Natural killer cell (primary cell): ENCODE results near the gene HS3ST2. TPM values are rescaled to one million over a fixed set of nuclear protein-coding genes. Genes with fewer than 3 reads are reported as not detected.

ENCODE experiments used
- ATAC-seq, 3 donors: fragments of 150-1000 bp in 2 of 3; fragments of 200-7000 bp in 1 of 3; cut with Tn5 transposase; 1 replicate in 1 of 3; 2 replicates in 2 of 3; pipeline ENCODE4 v1.10.0; 2021; ENCODE audit warnings: mild to moderate bottlenecking in 2 of 3, moderate library complexity in 2 of 3
- DNase-seq, 2 donors: peaks; one replicate each; pipeline versions ENCODE4 v3.0.0 to v3.0.0-alpha.2; 2013 to 2021; ENCODE audit warnings: mixed read lengths in 1 of 2
- H3K27ac ChIP-seq: one replicate; pipeline ENCODE4 v1.5.1; 2013; ENCODE audit warnings: mild to moderate bottlenecking, low read length
- H3K27me3 ChIP-seq: one replicate; pipeline ENCODE4 v1.6.1; 2013; ENCODE audit warnings: low read length; ENCODE audit not compliant: control insufficient read depth, insufficient read depth
- H3K36me3 ChIP-seq: one replicate; pipeline ENCODE4 v1.6.1; 2013; ENCODE audit warnings: low read length; ENCODE audit not compliant: control insufficient read depth, insufficient read depth
- H3K4me1 ChIP-seq: one replicate; pipeline ENCODE4 v1.6.1; 2013; ENCODE audit warnings: low read length; ENCODE audit not compliant: control insufficient read depth, insufficient read depth
- H3K4me3 ChIP-seq: one replicate; pipeline ENCODE4 v1.5.1; 2013; ENCODE audit warnings: low read length
- H3K9me3 ChIP-seq: one replicate; pipeline ENCODE4 v1.6.1; 2013; ENCODE audit warnings: low read length; ENCODE audit not compliant: control insufficient read depth, insufficient read depth
- H3K27ac Mint-ChIP-seq, 2 donors: one replicate each; pipeline ENCODE4 v1.8.0; 2022; ENCODE audit warnings: mild to moderate bottlenecking in 2 of 2, mixed read lengths in 2 of 2, moderate library complexity in 1 of 2
- H3K27me3 Mint-ChIP-seq, 2 donors: one replicate each; pipeline ENCODE4 v1.8.0; 2022; ENCODE audit warnings: low read depth in 2 of 2, mixed read lengths in 2 of 2
- H3K36me3 Mint-ChIP-seq: one replicate; pipeline ENCODE4 v1.8.0; 2022; ENCODE audit warnings: mixed read lengths
- H3K4me1 Mint-ChIP-seq, 2 donors: one replicate each; pipeline ENCODE4 v1.8.0; 2022; ENCODE audit warnings: mixed read lengths in 2 of 2
- H3K4me3 Mint-ChIP-seq: one replicate; pipeline ENCODE4 v1.8.0; 2022; ENCODE audit warnings: mild to moderate bottlenecking, moderate library complexity, mixed read lengths
- H3K9me3 Mint-ChIP-seq, 2 donors: one replicate each; pipeline ENCODE4 v1.8.0; 2022; ENCODE audit warnings: mixed read lengths in 2 of 2
- WGBS: methylation state at CpG from one replicate; pipeline ENCODE4 v1.1.7; 2013; ENCODE audit warnings: missing lambda C conversion rate; ENCODE audit not compliant: insufficient coverage; 5-methylcytosine and 5-hydroxymethylcytosine counted together
- intact Hi-C: fragments of 100-400 bp; cut with micrococcal nuclease; formaldehyde crosslinking; loops from one replicate; pipeline ENCODE4 v1.14.2; 2022
- total RNA-seq, 4 donors: library from RNA; stranded (reverse); fragments of 120-200 nt in 1 of 4; gene quantifications; one replicate each; pipeline versions ENCODE4 v1.2.3 to v1.2.4, GENCODE V29; 2013 to 2022
- TF ChIP-seq, protein P1 (sequence below): fragments of 200-600 bp; IDR thresholded peaks from one replicate; pipeline ENCODE4 v1.8.0; 2022; ENCODE audit warnings: antibody characterized with exemption

HS3ST2 gene
- total RNA-seq, 3 donors from 2014 or later (not counting 1 experiment from before 2014, with no cell fraction given), result not detected

- Histone ChIP-seq H3K27me3 (no peaks in the 10 kb centered on the region), H3K4me3 (no peak overlapping the region), H3K36me3 (no peaks in the 10 kb centered on the region), H3K9me3 (no peaks in the 10 kb centered on the region), H3K4me1 (no peaks in the 10 kb centered on the region), H3K27ac (no peak overlapping the region)
- Mint-ChIP-seq H3K27ac (no peak overlapping the region), H3K36me3 (no peaks in the 10 kb centered on the region), H3K4me1 (no peaks in the 10 kb centered on the region), H3K4me3 (no peak overlapping the region), H3K9me3 (no peaks in the 10 kb centered on the region), H3K27me3 (peaks cover 12 to 17% of the 10 kb centered on the region in 2 donors)
- ATAC-seq, result no peak
- TF ChIP-seq, protein P1, sequence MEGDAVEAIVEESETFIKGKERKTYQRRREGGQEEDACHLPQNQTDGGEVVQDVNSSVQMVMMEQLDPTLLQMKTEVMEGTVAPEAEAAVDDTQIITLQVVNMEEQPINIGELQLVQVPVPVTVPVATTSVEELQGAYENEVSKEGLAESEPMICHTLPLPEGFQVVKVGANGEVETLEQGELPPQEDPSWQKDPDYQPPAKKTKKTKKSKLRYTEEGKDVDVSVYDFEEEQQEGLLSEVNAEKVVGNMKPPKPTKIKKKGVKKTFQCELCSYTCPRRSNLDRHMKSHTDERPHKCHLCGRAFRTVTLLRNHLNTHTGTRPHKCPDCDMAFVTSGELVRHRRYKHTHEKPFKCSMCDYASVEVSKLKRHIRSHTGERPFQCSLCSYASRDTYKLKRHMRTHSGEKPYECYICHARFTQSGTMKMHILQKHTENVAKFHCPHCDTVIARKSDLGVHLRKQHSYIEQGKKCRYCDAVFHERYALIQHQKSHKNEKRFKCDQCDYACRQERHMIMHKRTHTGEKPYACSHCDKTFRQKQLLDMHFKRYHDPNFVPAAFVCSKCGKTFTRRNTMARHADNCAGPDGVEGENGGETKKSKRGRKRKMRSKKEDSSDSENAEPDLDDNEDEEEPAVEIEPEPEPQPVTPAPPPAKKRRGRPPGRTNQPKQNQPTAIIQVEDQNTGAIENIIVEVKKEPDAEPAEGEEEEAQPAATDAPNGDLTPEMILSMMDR, result no peak
- intact Hi-C loops, result no loop called here
- no peak for DNase-seq
Observed at GRCh38 chr16:22882981-22883380, 69.0 kb downstream of the HS3ST2 start.

GRCh38 chr16:22885951-22886350 is 72.0 kb downstream of the HS3ST2 start:
- H3K36me3 Mint-ChIP-seq, result no peaks in the 10 kb centered on the region

GRCh38 chr16:22886927-22887326 is 73.0 kb downstream of the HS3ST2 start:
- Mint-ChIP-seq H3K27ac (no peak overlapping the region), H3K9me3 (no peaks in the 10 kb centered on the region), H3K27me3 (peaks cover 6 to 7% of the 10 kb centered on the region in 2 donors), H3K4me3 (no peak overlapping the region), H3K4me1 (no peaks in the 10 kb centered on the region), H3K36me3 (no peaks in the 10 kb centered on the region)
- DNase-seq, result no peak
- H3K36me3 ChIP-seq, result no peaks in the 10 kb centered on the region
- 94% methylated on average over 1 of the region's 1 CpG for WGBS
- intact Hi-C loops, result no loop called here
- no peak for ATAC-seq
- no peak overlapping the region for H3K27ac ChIP-seq
- no peaks in the 10 kb centered on the region for H3K27me3 ChIP-seq
- H3K9me3 ChIP-seq, result no peaks in the 10 kb centered on the region
- no peak overlapping the region for H3K4me3 ChIP-seq
- TF ChIP-seq, protein P1, result no peak
- no peaks in the 10 kb centered on the region for H3K4me1 ChIP-seq

More at GRCh38 chr16:22885951-22886350, 72.0 kb downstream of the HS3ST2 start:
- H3K9me3 Mint-ChIP-seq, result no peaks in the 10 kb centered on the region
- no peaks in the 10 kb centered on the region for H3K4me1 ChIP-seq
- no peak for ATAC-seq
- no peaks in the 10 kb centered on the region for H3K27me3 ChIP-seq
- no peak overlapping the region for H3K27ac ChIP-seq
- intact Hi-C loops, result no loop called here
- no peaks in the 10 kb centered on the region for H3K4me1 Mint-ChIP-seq
- H3K27ac Mint-ChIP-seq, result no peak overlapping the region
- no peak for DNase-seq
- H3K4me3 Mint-ChIP-seq, result no peak overlapping the region
- H3K27me3 Mint-ChIP-seq, result peaks cover 6 to 11% of the 10 kb centered on the region in 2 donors
- WGBS, result 89% methylated on average over 3 of the region's 3 CpGs
- TF ChIP-seq, protein P1, result no peak
- H3K4me3 ChIP-seq, result no peak overlapping the region
- H3K9me3 ChIP-seq, result no peaks in the 10 kb centered on the region
- H3K36me3 ChIP-seq, result no peaks in the 10 kb centered on the region

GRCh38 chr16:22887445-22887844 is 73.5 kb downstream of the HS3ST2 start:
- ATAC-seq (no peak), DNase-seq (no peak)
- Histone ChIP-seq H3K27me3 (no peaks in the 10 kb centered on the region), H3K27ac (no peak overlapping the region), H3K36me3 (no peaks in the 10 kb centered on the region), H3K9me3 (no peaks in the 10 kb centered on the region), H3K4me3 (no peak overlapping the region), H3K4me1 (no peaks in the 10 kb centered on the region)
- Mint-ChIP-seq H3K4me3 (no peak overlapping the region), H3K27me3 (peaks cover 6 to 7% of the 10 kb centered on the region in 2 donors), H3K27ac (no peak overlapping the region), H3K4me1 (no peaks in the 10 kb centered on the region), H3K9me3 (no peaks in the 10 kb centered on the region), H3K36me3 (no peaks in the 10 kb centered on the region)
- intact Hi-C loops, result no loop called here
- TF ChIP-seq, protein P1, result no peak
- 81% methylated on average over 6 of the region's 6 CpGs for WGBS
